GM06990 (cell line): ENCODE data around the gene IFT88.

Source experiments
- DNase-seq: peaks from one replicate; pipeline ENCODE4 v3.0.0-alpha.2; 2011; ENCODE audit not compliant: insufficient read length; ENCODE audit errors: extremely low read depth
- H3K27me3 ChIP-seq: replicated peaks from 2 replicates; pipeline ENCODE4 v1.6.0; 2011; ENCODE audit warnings: low read length; ENCODE audit not compliant: control insufficient read depth, insufficient read depth
- H3K36me3 ChIP-seq: 2 replicates; pipeline ENCODE4 v1.5.1; 2011; ENCODE audit warnings: low read length; ENCODE audit not compliant: control insufficient read depth, insufficient read depth
- H3K4me3 ChIP-seq: replicated peaks from 2 replicates; pipeline ENCODE4 v1.5.1; 2011; ENCODE audit warnings: low read depth, mild to moderate bottlenecking, control low read depth, low read length
- TF ChIP-seq, protein P1 (sequence below): IDR thresholded peaks from 2 replicates; pipeline ENCODE4 v1.5.1; 2011; ENCODE audit warnings: low read length, control low read depth, mild to moderate bottlenecking, inconsistent platforms; ENCODE audit not compliant: insufficient read depth, poor library complexity, severe bottlenecking

Gene IFT88

DNA sequence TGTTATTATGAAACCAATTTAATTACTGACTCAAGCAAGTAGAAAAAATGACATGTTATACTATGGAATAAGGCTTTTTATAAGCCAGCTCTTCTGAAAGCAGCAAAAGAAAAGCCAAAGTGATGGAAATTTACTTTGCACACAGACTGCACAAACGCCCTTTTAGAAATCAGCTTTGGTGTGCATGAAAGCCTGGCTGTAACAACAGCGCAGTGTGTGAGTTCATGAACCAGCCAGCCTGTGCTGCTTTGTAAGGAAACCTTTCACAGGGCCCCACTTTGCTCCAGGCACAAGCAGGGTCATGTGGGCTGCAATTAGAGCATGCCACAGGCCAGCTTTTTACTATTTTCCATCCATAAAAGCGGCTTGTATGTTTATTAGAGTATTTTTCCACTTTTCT, 13.6 kb upstream of the IFT88 start:
- no peaks in the 10 kb centered on the region for H3K36me3 ChIP-seq
- no peak for DNase-seq
- H3K27me3 ChIP-seq, result no peaks in the 10 kb centered on the region
- TF ChIP-seq, protein P1, sequence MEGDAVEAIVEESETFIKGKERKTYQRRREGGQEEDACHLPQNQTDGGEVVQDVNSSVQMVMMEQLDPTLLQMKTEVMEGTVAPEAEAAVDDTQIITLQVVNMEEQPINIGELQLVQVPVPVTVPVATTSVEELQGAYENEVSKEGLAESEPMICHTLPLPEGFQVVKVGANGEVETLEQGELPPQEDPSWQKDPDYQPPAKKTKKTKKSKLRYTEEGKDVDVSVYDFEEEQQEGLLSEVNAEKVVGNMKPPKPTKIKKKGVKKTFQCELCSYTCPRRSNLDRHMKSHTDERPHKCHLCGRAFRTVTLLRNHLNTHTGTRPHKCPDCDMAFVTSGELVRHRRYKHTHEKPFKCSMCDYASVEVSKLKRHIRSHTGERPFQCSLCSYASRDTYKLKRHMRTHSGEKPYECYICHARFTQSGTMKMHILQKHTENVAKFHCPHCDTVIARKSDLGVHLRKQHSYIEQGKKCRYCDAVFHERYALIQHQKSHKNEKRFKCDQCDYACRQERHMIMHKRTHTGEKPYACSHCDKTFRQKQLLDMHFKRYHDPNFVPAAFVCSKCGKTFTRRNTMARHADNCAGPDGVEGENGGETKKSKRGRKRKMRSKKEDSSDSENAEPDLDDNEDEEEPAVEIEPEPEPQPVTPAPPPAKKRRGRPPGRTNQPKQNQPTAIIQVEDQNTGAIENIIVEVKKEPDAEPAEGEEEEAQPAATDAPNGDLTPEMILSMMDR, result no peak
- no peak overlapping the region for H3K4me3 ChIP-seq

DNA sequence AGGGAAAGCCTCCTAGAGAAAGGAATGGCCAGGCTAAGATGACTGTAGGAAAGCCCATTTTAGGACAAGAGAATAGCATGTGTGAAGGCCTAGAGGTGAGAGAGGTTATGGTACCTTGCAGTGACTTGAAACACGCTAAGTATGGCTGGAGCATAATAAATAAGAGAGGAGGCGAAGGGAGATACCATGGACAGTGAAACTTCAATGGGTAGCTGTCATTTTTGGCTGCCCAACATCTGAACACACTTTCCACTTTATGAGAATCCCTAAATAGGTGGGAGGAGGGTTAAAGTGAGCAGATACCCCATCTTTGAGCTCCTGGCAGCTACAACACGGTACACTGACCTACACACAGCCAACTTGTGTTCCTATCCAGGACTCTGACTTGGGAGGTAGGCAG, 8.0 kb upstream of the IFT88 start:
- H3K4me3 ChIP-seq, result no peak overlapping the region
- DNase-seq, result no peak
- no peaks in the 10 kb centered on the region for H3K27me3 ChIP-seq
- H3K36me3 ChIP-seq, result no peaks in the 10 kb centered on the region
- TF ChIP-seq, protein P1, result no peak

DNA sequence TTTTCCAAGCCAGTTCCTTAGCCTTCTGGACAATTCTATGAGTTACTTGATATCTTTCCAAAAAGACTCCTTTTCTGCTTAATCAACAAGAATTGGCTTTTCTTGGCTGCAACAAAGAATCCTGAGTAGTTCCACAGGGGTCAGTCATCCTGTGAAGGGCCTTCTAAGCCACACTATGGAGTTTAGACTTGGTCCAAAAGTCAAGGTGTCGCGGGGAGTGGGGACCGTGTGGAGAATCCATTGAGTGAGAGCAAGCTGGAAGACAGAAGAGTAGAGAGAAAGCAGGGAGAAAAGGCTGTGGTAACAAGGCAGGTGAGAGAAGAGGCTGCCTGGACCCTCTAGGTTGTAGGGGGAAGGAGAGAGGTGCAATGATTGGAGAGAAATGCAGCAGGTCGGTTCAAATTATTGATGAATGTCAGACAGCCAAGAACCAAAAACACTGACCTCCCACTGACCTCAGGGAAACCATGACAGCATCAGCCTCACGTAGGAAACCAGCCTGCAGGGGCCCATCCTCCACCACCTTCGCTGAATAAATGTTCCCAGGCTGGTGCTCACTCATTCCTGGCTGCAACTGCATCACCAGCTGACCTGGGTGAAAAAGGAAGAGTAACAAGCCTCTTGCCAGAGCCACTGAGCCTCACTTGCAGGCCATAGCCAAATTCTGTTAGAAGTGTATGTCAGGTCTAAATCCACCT, 7.1 kb upstream of the IFT88 start:
- H3K36me3 ChIP-seq, result no peaks in the 10 kb centered on the region
- H3K27me3 ChIP-seq, result no peaks in the 10 kb centered on the region
- TF ChIP-seq, protein P1, result no peak
- no peak overlapping the region for H3K4me3 ChIP-seq
- no peak for DNase-seq

DNA sequence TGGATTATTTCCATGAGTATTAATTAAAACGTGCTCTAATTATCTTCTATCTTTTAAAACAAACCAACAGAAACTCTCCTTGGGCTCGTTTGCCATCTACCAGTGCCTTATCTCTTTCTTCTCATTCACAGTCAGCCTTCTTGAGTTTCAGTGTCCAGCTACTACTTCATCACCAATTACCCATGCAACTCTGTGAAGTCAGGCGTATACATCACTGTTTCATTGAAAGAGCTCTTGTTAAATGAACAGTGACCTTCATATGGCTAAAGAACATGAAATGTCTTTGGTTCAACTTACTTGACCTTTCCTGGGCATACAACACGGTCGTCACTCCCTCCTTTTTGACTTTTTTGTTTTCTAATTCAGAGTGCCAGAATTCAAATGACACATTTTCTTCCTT, 5.2 kb upstream of the IFT88 start:
- no peaks in the 10 kb centered on the region for H3K27me3 ChIP-seq
- TF ChIP-seq, protein P1, result no peak
- H3K36me3 ChIP-seq, result no peaks in the 10 kb centered on the region
- no peak for DNase-seq
- no peak overlapping the region for H3K4me3 ChIP-seq

DNA sequence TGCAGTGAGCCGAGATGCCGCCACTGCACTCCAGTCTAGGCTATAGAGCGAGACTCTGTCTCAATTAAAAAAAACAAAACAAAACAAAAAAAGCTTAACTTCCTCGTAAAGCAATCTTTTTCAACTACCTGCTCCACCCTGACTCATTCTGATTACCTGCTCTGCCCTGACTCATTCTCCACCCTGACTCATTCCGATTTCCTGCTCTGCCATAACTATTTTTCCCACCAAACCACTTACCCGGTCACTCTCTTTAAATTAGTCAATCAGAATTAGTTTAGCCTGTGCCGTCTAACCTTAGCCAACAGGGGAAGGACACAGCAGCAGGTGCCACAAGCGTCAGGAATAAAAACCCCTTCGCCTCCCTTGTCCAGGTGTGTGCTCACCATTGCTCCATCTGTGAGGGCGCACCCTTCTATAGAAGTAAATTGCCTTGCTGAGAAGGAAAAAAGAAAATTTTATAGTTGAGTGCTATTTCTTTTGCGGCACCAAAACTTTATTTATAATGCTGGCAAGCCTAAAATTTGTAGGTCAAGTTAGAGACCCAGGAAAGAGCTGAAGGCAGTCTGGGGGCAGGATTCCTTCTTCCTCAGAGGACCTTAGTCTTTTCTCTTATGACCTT, 1.7 kb upstream of the IFT88 start:
- H3K36me3 ChIP-seq, result no peaks in the 10 kb centered on the region
- TF ChIP-seq, protein P1, result no peak
- no peak for DNase-seq
- H3K4me3 ChIP-seq, result no peak overlapping the region
- no peaks in the 10 kb centered on the region for H3K27me3 ChIP-seq
